Measurements from ENCODE around the gene B3GALT6.

B3GALT6 gene

GRCh38 chr1:1281533-1282321 is 49.7 kb downstream of the B3GALT6 start:
- no peak for TF ChIP-seq CTCF (IDR thresholded peaks at IDR 0.05; ENCODE audit: control insufficient read depth, insufficient read depth, low read depth, low read length, missing control alignments)
- no peak for DNase-seq (ENCODE audit: low read depth)
- H3K4me3 ChIP-seq (ENCODE audit: control insufficient read depth, low read depth, low read length): no peak overlapping the region

- H3K4me3 ChIP-seq (ENCODE audit: control insufficient read depth, low read depth, low read length): no peak overlapping the region
- no peak for TF ChIP-seq CTCF (IDR thresholded peaks at IDR 0.05; ENCODE audit: control insufficient read depth, insufficient read depth, low read depth, low read length, missing control alignments)
- peak; percentile 24 for DNase-seq (ENCODE audit: low read depth)
Observed at GRCh38 chr1:1282998-1283397, 51.0 kb downstream of the B3GALT6 start.

- no peak overlapping the region for H3K4me3 ChIP-seq (ENCODE audit: control insufficient read depth, low read depth, low read length)
- DNase-seq (ENCODE audit: low read depth): no peak
- TF ChIP-seq CTCF (IDR thresholded peaks at IDR 0.05; ENCODE audit: control insufficient read depth, insufficient read depth, low read depth, low read length, missing control alignments): no peak
Observed at GRCh38 chr1:1283821-1284220, 51.8 kb downstream of the B3GALT6 start.
